GM19238 (cell line): Measurements from ENCODE around the gene KRTAP3-2.

Experiments used
- DNase-seq: peaks from one replicate; pipeline ENCODE4 v3.0.0; 2011; ENCODE audit warnings: low spot score; ENCODE audit not compliant: insufficient read length

Gene KRTAP3-2

GRCh38 chr17:41010441-41010840, 10.7 kb upstream of the KRTAP3-2 start:
- no peak for DNase-seq

DNA sequence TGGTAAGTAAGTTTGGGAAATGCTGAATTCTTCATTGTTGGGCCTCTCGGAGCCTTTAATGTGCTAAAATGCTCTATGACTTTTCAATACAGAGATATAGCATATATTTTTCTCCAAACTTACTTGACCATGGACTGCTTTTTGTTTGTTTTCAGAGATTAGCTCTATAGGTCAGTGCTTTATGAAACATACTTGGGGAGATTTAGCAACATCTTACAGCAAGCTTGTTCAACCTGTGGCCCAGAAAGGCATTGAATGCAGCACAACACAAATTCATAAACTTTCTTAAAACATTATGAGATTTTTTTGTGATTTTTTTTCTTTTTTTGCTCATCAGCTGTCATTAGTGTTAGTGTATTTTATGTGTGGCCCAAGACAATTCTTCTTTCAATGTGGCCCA, 10.2 kb upstream of the KRTAP3-2 start:
- DNase-seq, result no peak

DNA sequence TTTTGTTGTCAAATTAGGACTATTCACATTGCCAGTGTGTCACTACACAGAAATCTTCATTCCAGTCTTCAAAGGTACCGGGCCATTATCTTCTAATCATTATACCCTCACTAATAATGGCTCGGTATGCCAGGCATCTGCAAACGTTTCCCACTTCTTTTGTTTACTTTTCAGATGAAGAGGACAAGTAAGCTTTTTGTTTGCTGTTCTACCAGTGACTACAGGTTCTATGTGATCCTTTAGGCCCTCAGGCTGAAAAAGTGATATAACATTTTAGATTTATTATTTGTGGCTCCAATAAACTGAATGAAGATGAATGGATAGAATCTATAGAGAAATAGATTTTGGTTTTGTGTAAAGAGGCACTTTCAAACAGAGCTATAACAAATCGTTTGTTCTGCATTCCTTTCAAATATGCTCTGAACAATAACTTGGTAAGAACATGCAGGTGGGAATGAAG, 9.6 kb upstream of the KRTAP3-2 start:
- no peak for DNase-seq

DNA sequence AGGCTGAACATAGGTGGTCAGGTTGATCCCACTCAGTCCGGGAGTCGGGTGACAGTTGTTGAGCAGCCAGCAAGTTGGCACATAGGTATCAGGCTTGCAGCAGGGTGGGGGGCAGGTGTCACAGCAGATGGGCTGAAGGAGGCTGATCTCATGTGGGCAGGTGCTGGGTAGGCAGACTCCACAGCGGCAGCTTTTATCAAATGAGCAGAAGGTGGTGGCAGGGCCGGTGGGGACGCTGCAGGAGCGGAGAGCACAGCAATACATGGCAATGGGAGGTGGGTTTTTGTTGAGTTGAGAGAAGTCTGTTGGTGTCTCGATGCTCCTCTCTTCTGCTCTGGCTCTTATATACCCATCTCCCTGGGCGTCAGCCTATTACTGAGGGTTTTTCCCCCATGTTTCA, 9.1 kb upstream of the KRTAP3-2 start, which contains the start of gene KRTAP3-1:
KRTAP3-1 (minus strand) TSS at position 318 of the 400 bp plus-strand sequence; CDS start at position 264, 54 bp downstream.
- DNase-seq, result no peak

GRCh38 chr17:41004397-41004796, 4.7 kb upstream of the KRTAP3-2 start:
- no peak for DNase-seq

DNA sequence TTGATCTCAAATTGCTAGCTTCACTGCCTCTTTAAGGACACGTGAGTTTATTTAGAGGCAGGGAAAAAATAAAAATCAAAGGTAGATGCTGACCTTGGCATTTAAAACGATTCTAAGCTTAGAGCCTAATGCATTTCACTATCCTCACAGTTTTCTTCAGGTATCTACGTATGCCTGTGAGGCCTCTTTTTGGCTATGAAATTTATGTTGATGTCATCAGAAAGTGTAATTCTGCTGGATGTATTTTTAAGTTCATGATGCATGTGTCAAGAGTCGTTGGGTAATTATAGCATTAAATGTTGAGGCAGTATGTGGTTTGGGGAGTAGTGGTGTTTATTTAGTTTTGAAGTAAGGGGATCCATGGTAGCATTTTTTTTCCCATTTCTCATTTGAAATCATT, 4.2 kb upstream of the KRTAP3-2 start:
- DNase-seq, result no peak

- DNase-seq, result no peak
Measured at GRCh38 chr17:41002814-41003213, 3.1 kb upstream of the KRTAP3-2 start.

DNA sequence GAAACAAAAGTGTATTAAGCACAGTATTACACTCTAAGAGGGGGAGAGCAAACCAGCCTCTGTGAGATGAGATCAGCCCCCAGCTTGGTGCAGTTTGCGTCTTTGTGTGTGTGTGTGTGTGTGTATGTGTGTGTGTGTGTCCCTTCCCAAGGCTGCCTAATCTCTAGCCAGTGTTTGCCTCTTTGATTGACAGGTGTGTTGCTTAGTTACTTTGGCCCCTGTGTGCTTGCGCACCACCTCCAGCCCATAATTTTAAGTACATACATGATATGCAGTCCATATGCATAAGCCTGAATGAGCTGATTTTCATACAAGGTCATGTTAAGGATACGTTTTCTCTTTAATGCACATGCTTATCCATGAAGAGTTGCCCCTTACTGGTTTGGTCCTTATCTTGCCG, 2.1 kb upstream of the KRTAP3-2 start:
- no peak for DNase-seq

- no peak for DNase-seq
Measured at GRCh38 chr17:40997361-40997760, 2.3 kb downstream of the KRTAP3-2 start.

GRCh38 chr17:40996829-40997228, 2.9 kb downstream of the KRTAP3-2 start:
- no peak for DNase-seq

GRCh38 chr17:40995116-40995515, 4.6 kb downstream of the KRTAP3-2 start:
- DNase-seq, result no peak

DNA sequence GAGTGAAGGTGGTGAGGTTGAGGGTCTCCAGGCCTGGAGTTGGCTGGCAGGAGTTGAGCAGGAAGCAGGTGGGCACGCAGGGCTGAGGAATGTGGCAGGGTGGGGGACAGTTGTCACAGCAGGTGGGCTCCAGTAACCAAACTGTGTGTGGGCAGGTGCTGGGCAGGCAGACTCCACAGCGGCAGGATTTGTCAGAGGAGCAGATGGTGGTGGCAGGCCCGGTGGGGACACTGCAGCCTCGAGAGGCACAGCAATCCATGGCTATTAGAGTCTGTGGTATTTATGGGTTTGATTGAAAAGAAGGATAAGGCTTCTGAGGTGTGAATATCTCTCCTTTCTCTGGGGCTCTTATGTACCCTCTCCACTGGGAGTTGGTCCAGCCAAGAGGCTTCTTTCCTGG, 5.9 kb downstream of the KRTAP3-2 start, which contains the start of gene KRTAP3-3:
KRTAP3-3 (minus strand) TSS at position 326 of the 400 bp plus-strand sequence; CDS start at position 259, 67 bp downstream.
- no peak for DNase-seq

DNA sequence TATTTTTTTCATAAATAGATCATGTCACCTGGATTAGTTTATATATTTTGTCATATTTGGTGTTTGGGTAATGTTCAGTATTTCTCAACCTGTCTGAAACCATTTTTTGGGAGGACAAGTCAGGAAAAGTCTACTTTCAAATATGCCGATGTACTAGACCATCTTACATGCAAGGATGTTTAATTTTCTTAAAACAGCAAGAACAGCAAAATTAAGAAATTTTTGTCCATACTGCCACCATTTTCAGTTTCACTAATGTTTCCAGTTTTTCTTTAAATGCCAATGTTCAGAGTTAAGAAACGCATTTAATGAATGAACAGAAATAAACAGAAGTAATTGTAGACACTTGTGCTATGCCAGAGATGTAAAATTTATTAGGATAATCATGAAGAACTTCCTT, 6.6 kb downstream of the KRTAP3-2 start:
- no peak for DNase-seq

GRCh38 chr17:40992666-40993065, 7.0 kb downstream of the KRTAP3-2 start:
- DNase-seq, result no peak

GRCh38 chr17:40986920-40987319, 12.8 kb downstream of the KRTAP3-2 start:
- DNase-seq, result no peak

DNA sequence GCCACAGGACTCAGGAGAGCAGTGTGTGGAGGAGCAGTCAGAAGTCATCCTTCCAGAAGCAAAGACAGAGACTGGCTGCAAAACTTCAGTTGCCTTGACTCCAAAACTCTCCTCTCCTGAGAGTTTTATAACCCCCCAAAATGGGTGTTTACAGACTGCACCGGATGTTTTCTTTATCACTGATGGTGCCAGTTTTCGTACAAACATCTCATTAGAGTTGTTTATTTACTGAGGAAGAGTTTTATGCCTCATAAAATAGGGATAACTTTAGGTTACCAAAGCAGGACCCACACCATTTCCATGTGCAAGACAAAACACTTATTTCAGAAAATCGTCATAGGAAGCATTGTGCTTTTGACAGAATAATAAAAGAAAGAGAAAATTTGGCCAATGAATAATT, 15.5 kb downstream of the KRTAP3-2 start, which contains the start of gene KRT40:
KRT40 (minus strand) TSS at position 101 of the 400 bp plus-strand sequence; CDS start at position 48, 53 bp downstream.
- no peak for DNase-seq

GRCh38 chr17:40981115-40981514, 18.6 kb downstream of the KRTAP3-2 start:
- no peak for DNase-seq

- no peak for DNase-seq
Measured at GRCh38 chr17:40980596-40980995, 19.1 kb downstream of the KRTAP3-2 start.

DNA sequence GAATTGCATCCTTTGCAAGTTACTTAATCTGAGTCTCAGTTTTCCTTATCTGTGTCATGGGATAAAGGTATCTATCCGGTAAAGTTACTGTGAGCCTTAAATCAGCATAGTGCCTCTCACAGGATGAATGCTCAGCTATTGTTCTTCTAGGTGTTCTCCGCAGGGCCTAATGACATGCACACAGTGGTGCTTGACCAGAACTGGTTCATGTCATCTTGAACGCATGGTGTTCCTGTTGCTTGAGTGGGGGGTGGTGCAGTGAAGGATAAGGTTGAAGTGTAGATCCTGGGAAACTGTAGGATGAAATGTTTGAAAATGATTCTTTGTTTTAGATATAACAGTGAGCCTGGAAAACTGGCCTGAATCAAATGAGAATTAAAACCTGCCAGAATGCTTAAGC, 19.6 kb downstream of the KRTAP3-2 start:
- no peak for DNase-seq

DNA sequence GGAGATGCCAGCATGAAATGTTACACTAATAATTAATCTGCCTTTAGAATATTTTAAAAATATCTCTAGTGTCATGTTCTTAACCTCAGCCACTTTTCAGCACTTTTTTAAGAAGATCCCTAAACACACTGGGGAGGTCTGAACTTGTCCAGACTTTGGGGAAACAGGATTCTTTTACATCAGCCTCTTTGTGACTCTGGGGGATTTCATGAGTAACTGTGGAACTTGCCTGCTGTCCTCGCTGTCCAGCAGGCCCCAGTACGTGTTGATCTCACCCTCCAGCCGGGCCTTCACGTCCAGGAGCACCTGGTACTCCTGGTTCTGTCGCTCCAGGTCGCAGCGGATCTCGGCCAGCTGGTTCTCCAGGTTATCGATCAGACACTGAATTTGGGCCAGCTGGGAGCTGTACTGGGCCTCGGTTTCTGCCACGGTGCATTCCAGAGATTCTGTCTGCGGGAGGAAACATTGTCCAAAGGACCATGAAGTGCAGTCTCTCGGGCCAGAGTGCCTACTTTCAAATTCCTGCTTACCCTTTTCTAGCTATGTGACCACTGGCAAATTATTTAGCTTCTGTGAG, 21.0 kb downstream of the KRTAP3-2 start:
- no peak for DNase-seq

DNA sequence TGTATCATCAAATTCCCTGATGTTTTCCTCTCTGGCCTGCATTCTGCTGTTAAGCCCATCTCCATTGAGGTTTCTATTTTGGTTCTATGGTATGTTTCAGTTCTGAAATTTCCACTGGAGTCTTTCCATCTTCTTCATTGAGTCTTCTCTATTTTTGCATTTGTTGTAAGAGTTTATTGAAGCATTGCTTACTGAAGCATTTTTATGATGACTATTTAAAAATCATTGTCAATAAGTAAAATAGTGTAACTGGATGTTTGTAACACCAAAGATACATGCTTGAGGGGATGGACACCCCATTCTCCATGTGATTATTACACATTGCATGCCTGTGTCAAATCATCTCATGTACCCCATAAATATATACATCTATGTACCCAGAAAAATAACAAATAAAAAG, 24.2 kb downstream of the KRTAP3-2 start:
- no peak for DNase-seq

DNA sequence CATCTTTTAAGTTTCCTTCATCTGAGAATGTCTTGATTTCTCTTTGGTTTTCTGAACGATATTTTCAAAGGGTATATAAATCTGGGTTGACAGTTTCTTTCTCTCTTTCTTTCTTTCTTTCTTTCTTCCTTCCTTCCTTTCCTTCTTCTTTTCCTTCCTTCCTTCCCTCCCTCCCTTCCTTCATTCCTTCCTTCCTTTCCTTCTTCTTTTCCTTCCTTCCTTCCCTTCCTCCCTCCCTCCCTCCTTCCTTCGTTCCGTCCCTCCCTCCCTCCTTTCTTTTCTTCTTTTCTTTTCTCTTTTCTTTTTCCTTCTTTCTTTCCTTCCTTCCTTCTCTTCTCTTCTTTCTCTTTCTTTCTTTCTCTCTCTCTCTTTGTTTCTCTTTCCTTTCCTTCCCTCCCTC, 25.3 kb downstream of the KRTAP3-2 start:
- no peak for DNase-seq

GRCh38 chr17:40967582-40967981, 32.1 kb downstream of the KRTAP3-2 start:
- DNase-seq, result no peak
